ENCODE measurements around the gene CD99L2.

Gene CD99L2

GRCh38 chrX:150898343-150899190 is at the start of gene CD99L2:
CD99L2 (minus strand) TSS chrX:150898668; CDS start chrX:150898588, 80 bp downstream.
- peak; percentile 85 for DNase-seq

GRCh38 chrX:150944233-150944632 is 45.8 kb upstream of the CD99L2 start:
- DNase-seq, result no peak

- DNase-seq, result peak; percentile 33
These were observed 44.6 kb upstream of the CD99L2 start for GRCh38 chrX:150942942-150943594.

GRCh38 chrX:150941580-150941979 is 43.1 kb upstream of the CD99L2 start:
- DNase-seq, result no peak

- DNase-seq, result no peak
These were observed 42.5 kb upstream of the CD99L2 start for GRCh38 chrX:150940844-150941495.

- DNase-seq, result no peak
These were observed 38.1 kb upstream of the CD99L2 start for GRCh38 chrX:150936556-150936955.

- no peak for DNase-seq
These were observed 37.0 kb upstream of the CD99L2 start for GRCh38 chrX:150935467-150935866.

- DNase-seq, result no peak
These were observed 36.0 kb upstream of the CD99L2 start for GRCh38 chrX:150934453-150934852.

GRCh38 chrX:150933945-150934350 is 35.5 kb upstream of the CD99L2 start:
- DNase-seq, result no peak

- DNase-seq, result no peak
These were observed 30.6 kb upstream of the CD99L2 start for GRCh38 chrX:150929058-150929457.

GRCh38 chrX:150926791-150927190 is 28.3 kb upstream of the CD99L2 start:
- DNase-seq, result no peak

GRCh38 chrX:150926304-150926703 is 27.8 kb upstream of the CD99L2 start:
- no peak for DNase-seq

- DNase-seq, result no peak
These were observed 20.9 kb upstream of the CD99L2 start for GRCh38 chrX:150919401-150919800.

- no peak for DNase-seq
These were observed 15.0 kb upstream of the CD99L2 start for GRCh38 chrX:150913511-150913910.

- DNase-seq, result peak; percentile 48
These were observed 9.0 kb upstream of the CD99L2 start for GRCh38 chrX:150907474-150907873.

GRCh38 chrX:150906694-150907093 is 8.2 kb upstream of the CD99L2 start:
- no peak for DNase-seq

GRCh38 chrX:150905293-150905692 is 6.8 kb upstream of the CD99L2 start:
- DNase-seq, result no peak

- no peak for DNase-seq
These were observed 4.6 kb upstream of the CD99L2 start for GRCh38 chrX:150903110-150903508.

- DNase-seq, result peak; percentile 89
These were observed 4.1 kb upstream of the CD99L2 start for GRCh38 chrX:150902434-150903109.

GRCh38 chrX:150899191-150899757 is 806 bp upstream of the CD99L2 start:
- DNase-seq, result peak; percentile 58

- peak; percentile 76 for DNase-seq
These were observed 797 bp downstream of the CD99L2 start for GRCh38 chrX:150897421-150898320.

- no peak for DNase-seq
These were observed 1.8 kb downstream of the CD99L2 start for GRCh38 chrX:150896632-150897031.
